ENCODE data around the gene UNC13C.

Gene UNC13C

GRCh38 chr15:54305138-54305537 is 326.9 kb downstream of the UNC13C start:
- H3K27me3 ChIP-seq (ENCODE audit: insufficient read depth, low read depth) = no peaks in the 10 kb centered on the region
- H3K4me1 ChIP-seq (ENCODE audit: low read depth, poor library complexity, severe bottlenecking) = no peaks in the 10 kb centered on the region
- H3K4me2 ChIP-seq = no peak overlapping the region
- no peaks in the 10 kb centered on the region for H3K79me2 ChIP-seq (ENCODE audit: insufficient read depth, low read depth)
- H3K9ac ChIP-seq = no peak overlapping the region
- no peaks in the 10 kb centered on the region for H4K20me1 ChIP-seq (ENCODE audit: insufficient read depth)
- H3K36me3 ChIP-seq (ENCODE audit: insufficient read depth) = no peaks in the 10 kb centered on the region
- no peak overlapping the region for H2AFZ ChIP-seq (ENCODE audit: low read depth)
- H3K27ac ChIP-seq = no peak overlapping the region
- no peak for TF ChIP-seq CTCF (conservative IDR thresholded peaks at IDR 0.05; ENCODE audit: low read depth, low read length)
- no peak overlapping the region for H3K4me3 ChIP-seq (IDR thresholded peaks at IDR 0.05; ENCODE audit: insufficient read depth, low read depth, low read length)

- H3K4me1 ChIP-seq (ENCODE audit: low read depth, poor library complexity, severe bottlenecking) = no peaks in the 10 kb centered on the region
- no peaks in the 10 kb centered on the region for H4K20me1 ChIP-seq (ENCODE audit: insufficient read depth)
- no peaks in the 10 kb centered on the region for H3K27me3 ChIP-seq (ENCODE audit: insufficient read depth, low read depth)
- no peaks in the 10 kb centered on the region for H3K36me3 ChIP-seq (ENCODE audit: insufficient read depth)
- no peak overlapping the region for H3K4me2 ChIP-seq
- TF ChIP-seq CTCF (conservative IDR thresholded peaks at IDR 0.05; ENCODE audit: low read depth, low read length) = no peak
- no peak overlapping the region for H3K4me3 ChIP-seq (IDR thresholded peaks at IDR 0.05; ENCODE audit: insufficient read depth, low read depth, low read length)
- H3K27ac ChIP-seq = no peak overlapping the region
- no peaks in the 10 kb centered on the region for H3K79me2 ChIP-seq (ENCODE audit: insufficient read depth, low read depth)
- no peak overlapping the region for H3K9ac ChIP-seq
- no peak overlapping the region for H2AFZ ChIP-seq (ENCODE audit: low read depth)
Measured at GRCh38 chr15:54307252-54307902, 329.1 kb downstream of the UNC13C start.

- H3K4me1 ChIP-seq (ENCODE audit: low read depth, poor library complexity, severe bottlenecking) = no peaks in the 10 kb centered on the region
- no peaks in the 10 kb centered on the region for H3K27me3 ChIP-seq (ENCODE audit: insufficient read depth, low read depth)
- no peak overlapping the region for H3K9ac ChIP-seq
- TF ChIP-seq CTCF (conservative IDR thresholded peaks at IDR 0.05; ENCODE audit: low read depth, low read length) = no peak
- H3K4me3 ChIP-seq (IDR thresholded peaks at IDR 0.05; ENCODE audit: insufficient read depth, low read depth, low read length) = no peak overlapping the region
- H3K27ac ChIP-seq = no peak overlapping the region
- H3K36me3 ChIP-seq (ENCODE audit: insufficient read depth) = no peaks in the 10 kb centered on the region
- H3K4me2 ChIP-seq = no peak overlapping the region
- no peaks in the 10 kb centered on the region for H3K79me2 ChIP-seq (ENCODE audit: insufficient read depth, low read depth)
- H4K20me1 ChIP-seq (ENCODE audit: insufficient read depth) = no peaks in the 10 kb centered on the region
- H2AFZ ChIP-seq (ENCODE audit: low read depth) = no peak overlapping the region
Measured at GRCh38 chr15:54307926-54308325, 329.7 kb downstream of the UNC13C start.

GRCh38 chr15:54312528-54312927 is 334.3 kb downstream of the UNC13C start:
- Histone ChIP-seq H3K36me3 (ENCODE audit: insufficient read depth) (no peaks in the 10 kb centered on the region), H3K4me2 (no peak overlapping the region), H4K20me1 (ENCODE audit: insufficient read depth) (no peaks in the 10 kb centered on the region), H3K27me3 (ENCODE audit: insufficient read depth, low read depth) (no peaks in the 10 kb centered on the region), H3K27ac (no peak overlapping the region), H3K4me1 (ENCODE audit: low read depth, poor library complexity, severe bottlenecking) (no peaks in the 10 kb centered on the region), H3K9ac (no peak overlapping the region), H3K4me3 (IDR thresholded peaks at IDR 0.05; ENCODE audit: insufficient read depth, low read depth, low read length) (no peak overlapping the region), H3K79me2 (ENCODE audit: insufficient read depth, low read depth) (no peaks in the 10 kb centered on the region), H2AFZ (ENCODE audit: low read depth) (no peak overlapping the region)
- TF ChIP-seq CTCF (conservative IDR thresholded peaks at IDR 0.05; ENCODE audit: low read depth, low read length) = no peak

Data from KMS-11 (cell line).